NCI-H2081 treated with DMSO at 0.1 percent for 48 hours (cell line): ENCODE results near the gene TMEM229A.
"Not testable (repeated sequence)": the region's sequence is repeated elsewhere in the genome, so short reads cannot be mapped to it uniquely, and the experiment has no call there.

ENCODE experiments used
- DNase-seq: peaks from one replicate; lab custom pipeline; 2025; lab: John Stamatoyannopoulos, UW

The TMEM229A gene

DNA sequence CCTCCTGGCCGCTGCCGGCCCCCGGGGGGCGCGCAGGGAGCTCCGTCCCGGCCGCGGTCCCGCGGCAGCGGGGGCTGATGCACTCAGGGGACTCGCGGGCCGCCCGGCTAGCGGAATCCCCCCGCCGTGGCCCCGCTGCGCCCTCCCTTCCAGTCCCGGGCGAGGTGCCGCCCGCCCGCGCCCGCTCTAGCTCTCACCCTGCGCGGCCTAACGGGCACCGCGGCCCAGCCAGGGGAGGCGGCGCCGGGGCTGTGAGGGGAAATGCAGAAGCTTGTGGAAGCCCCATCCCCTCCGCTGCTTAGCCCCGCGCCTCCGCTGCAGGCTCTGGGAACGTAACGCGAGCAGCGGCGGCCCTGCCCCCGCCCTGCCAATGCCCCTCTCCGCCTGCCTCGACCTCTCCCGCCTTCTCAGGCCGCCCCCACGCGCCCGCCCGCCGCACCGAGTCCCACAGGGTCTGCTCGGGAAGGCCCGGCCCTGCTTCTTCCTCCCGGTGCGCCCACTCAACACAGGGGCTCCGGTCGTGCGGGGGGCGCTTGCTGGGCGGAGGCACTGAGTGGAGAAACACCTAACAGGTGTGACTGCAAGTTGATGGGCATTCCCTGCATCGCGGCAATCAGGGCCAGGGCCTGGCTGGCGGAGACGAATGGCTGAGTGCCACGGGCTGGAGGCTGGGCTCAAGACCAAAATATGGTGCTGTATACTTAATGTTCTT is 384 bp upstream of the TMEM229A start:
- no peak for DNase-seq

DNA sequence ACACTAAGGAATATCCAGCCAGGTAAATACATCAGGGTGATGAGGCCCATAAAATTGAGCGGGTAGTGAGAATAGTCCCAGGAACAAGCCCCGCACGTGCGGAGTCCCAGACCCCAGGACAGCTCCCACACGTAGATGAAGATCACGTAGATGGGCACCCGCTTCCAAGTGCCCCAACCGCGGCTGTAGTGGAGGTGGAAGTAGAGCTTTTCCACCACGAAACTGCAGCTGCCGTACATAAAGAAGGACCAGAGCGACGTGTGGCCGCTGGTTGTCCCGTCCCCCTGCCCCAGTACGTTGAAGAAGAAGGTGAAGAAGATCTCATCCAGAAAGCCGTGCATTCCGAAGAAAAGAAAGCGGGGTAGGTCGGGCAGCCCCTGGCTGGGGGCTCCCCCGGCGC is 948 bp downstream of the TMEM229A start:
- DNase-seq: no peak

DNA sequence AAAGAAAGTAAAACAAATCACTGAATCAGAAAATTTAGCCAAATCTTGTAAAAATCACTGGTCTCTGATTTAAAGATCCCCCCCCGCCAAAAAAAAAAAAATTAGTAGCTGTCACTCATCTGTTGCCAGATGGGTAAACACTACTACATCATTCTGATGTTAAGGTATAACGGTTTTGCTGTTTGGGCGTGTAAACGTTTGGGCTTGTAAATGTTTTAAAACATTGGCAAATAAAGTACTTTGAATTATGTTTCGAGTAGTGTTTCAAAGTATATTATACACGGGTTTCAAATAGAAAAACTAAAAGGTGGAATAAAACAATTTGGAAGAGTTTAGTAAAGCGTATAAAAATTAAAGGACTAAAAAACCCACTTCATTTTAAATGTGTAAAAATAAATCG is 1.5 kb downstream of the TMEM229A start:
- no peak for DNase-seq

DNA sequence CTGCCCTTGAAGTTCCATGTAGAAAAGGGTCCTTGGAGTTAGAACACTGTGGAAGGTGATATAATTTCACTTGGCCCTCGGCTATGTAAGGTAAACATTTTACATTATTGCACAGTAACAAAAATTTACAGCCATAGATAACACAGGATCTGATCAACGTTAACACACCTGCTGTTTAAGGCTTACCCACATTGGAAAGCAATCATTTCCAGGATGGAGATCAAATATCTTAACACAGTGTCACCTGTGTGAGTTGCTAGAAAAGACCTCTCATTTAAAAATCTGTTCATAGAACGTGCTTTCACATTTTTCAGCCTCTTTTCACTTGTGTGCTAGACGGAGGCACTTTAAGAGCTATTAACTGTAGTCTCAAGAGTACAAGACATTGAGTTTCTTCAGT is 1.9 kb downstream of the TMEM229A start:
- no peak for DNase-seq

DNA sequence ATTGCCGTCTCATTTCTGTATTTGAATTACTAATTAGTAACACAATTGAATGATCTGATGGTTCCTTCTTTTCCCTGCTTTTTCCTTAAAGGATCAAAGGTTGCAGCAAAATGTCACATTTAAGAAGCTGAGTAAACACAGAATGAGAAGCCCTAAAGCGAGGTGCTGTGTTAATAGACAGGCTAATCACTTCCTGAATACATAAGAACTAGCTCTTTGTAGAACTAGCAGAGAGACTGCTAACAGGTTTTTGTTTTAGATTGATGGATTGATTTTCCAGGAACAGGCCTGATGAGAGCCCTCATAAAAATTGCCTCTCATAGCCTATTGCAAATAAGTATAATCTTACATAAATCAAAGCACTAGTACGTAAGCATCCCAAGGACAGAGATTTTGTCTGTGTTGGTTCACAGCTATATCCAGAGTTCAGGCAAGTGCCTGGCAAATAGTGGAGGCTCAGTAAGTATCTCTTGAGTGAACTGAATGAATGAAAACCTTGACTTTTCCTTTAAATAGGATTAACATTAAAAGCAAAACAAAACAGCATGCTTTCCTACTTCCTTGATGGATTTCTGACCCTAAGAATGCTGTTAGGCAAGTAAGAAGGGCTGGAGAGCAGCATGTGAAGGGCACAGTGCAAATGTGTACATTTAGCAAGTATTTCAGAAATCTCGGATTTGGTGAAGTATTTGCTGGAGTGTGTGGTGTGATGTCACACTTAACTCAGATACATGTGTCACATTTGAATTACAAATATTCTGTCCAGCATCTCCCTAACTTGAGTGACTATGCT is 3.3 kb downstream of the TMEM229A start:
- DNase-seq: no peak

DNA sequence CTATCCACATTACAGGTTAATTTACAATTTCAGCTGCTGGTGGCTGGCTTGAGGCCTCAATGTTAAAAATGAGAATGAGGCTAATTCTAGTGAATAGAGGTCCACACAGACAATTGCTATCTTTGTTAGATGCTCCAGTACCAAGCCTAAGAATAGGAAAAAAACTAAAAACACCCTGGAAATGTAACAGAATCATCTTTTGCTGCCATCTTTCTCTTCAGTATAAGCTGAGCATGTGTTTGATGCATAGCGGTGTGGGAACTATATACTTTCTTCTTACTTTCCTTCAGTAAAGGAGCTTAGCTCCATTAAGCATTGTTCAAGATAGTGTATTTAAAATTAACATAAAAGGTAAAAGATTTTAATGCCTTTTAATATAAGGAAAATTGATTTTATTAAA is 5.6 kb downstream of the TMEM229A start:
- no peak for DNase-seq

DNA sequence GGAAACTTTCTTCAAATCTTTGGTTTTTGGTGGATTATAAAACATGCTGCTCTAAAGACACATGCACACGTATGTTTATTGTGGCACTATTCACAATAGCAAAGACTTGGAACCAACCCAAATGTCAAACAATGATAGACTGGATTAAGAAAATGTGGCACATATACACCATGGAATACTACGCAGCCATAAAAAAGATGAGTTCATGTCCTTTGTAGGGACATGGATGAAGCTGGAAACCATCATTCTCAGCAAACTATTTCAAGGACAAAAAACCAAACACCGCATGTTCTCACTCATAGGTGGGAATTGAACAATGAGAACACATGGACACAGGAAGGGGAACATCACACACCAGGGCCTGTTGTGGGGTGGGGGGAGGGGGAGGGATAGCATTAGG is 8.5 kb downstream of the TMEM229A start:
- not testable (repeated sequence) for DNase-seq

DNA sequence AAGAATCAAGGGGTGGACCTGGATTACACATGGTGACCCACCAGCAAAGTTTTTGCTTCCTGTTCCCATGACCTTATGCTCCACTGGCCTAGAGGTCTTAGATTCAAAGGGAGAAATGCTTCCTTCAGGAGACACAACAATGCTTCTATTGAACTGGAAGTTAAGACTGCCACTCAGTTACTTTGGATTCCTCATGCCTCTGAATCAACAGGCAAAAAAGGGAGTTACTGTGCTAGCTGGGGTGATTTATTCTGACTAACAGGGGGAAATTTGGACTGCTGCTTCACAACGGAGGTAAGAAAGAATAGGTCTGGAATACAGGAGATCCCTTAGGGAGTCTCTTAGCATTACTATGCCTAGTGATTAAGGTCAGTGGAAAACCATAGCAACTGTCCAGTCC is 10.3 kb downstream of the TMEM229A start:
- no peak for DNase-seq

DNA sequence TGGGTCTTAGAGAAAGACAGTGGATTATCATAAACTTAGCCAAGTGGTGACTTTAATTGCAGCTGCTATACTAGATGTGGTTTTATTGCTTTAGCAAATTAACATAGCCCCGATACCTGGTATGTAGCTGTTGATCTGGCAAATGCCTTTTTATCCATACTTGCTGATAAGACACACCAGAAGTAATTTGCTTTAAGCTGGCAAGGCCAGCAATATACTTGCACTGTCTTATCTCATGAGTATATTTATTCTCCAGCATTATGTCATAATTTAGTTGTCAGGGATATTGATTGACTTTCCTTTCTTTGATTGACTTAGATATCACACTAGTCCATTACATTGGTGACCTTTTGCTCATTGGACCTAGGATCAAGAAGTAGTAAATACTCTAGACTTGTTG is 12.8 kb downstream of the TMEM229A start:
- DNase-seq: no peak

DNA sequence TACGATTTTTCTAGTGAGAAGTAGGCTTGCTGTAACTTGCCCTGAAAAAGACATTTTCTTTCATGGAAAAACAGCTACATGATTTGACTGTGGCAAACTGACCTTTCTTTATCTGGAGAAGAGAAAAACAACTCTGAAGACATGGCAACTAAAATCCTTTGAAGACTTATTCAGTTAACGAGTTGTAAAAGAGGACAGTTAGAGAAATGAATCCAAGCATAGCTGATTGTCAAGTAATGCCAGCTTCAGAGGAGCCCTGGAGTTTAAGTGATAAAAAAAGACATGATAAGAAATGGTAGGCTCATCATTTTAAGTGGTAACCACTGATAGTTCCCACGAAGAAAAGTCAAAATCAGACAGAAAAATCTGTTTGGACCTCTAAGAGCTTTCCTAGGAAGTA is 19.6 kb downstream of the TMEM229A start:
- no peak for DNase-seq

DNA sequence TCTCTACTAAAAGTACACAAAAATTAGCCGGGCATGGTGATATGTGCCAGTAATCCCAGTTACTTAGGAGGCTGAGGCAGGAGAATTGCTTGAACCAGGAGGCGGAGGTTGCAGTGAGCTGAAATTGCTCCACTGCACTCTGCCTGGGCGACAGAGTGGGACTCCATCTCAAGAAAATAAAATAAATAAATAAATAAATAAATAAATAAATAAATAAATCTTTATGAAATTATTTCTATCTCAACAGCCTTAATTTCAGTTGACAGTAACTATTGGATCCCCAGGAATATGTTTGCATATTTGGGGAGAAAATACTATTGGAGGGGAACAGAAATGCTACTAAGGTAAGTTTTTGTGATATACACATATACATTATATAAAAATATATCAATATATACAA is 20.0 kb downstream of the TMEM229A start:
- DNase-seq: no peak

DNA sequence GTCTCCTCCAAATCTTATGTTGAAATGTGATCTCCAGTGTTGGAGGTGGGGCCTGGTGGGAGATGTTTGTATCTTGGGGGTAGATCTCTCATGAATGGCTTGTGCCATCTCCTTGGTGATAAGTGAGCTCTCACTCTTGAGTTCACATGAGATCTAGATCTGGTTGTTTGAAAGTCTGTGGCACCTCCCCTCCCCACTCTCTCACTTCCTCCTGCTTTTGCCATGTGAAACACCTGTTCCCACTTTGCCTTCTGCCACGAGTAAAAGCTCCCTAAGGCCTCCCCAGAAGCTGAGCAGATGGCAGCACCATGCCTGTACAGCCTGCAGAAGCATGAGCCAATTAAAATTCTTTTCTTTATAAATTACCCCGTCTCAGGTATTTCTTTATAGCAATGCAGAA is 23.5 kb downstream of the TMEM229A start:
- DNase-seq: no peak

DNA sequence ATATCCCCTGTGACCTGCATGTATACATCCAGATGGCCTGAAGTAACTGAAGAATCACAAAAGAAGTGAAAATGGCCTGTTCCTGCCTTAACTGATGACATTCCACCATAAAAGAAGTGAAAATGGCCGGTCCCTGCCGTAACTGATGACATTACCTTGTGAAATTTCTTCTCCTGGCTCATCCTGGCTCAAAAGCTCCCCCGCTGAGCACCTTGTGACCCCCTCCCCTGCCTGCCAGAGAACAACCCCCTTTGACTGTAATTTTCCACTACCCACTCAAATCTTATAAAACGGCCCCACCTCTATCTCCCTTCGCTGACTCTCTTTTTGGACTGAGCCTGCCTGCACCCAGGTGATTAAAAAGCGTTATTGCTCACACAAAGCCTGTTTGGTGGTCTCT is 24.6 kb downstream of the TMEM229A start:
- not testable (repeated sequence) for DNase-seq

DNA sequence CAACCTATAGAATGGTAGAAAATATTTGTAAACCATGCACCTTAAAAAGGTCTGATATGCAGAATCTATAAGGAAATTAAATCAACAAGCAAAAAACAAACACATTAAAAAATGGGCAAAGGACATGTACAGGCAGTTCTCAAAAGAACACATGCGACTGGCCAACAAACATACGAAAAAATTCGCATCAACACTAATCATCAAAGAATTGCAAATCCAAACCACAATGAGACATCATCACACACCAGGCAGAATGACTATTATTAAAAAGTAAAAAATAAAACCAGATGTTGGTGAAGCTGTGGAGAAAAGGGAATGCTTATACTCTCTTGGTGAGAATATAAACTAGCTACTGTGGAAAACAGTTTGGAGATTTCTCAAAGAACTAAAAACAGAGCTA is 33.2 kb downstream of the TMEM229A start:
- no peak for DNase-seq

DNA sequence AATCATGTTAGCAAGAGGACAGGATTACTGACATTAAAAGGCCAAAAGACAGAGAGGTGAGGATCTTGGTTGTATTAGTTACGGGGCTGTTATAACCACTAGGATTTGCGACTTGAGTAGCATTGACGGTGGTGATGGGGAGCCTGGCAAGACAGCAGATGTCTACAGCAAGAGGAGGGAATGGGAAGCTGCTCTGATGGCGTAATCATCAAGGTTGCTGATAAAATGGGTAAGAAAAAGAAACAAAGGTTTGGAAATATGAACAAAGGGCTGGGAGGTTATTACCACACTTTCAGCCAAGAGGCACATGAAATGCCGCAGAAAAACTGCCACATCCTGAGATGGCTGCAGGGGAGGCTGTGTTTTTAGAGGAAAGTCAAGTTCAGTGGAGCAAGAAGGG is 33.9 kb downstream of the TMEM229A start:
- no peak for DNase-seq

DNA sequence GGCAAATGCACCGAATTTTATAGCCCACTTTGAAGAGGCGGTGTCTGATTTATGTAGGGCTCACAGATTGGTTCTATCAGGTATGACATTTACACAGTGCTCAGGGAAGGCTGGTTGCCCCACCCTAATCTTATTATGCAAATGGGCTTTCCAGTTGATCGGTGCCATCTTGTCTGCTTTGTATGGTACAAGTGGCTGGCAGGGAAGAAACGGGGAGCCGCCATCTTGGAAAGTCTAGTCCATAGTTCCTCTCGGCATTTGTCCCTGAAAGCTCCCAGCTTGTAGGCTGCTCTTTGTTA is 36.6 kb downstream of the TMEM229A start:
- DNase-seq: no peak

DNA sequence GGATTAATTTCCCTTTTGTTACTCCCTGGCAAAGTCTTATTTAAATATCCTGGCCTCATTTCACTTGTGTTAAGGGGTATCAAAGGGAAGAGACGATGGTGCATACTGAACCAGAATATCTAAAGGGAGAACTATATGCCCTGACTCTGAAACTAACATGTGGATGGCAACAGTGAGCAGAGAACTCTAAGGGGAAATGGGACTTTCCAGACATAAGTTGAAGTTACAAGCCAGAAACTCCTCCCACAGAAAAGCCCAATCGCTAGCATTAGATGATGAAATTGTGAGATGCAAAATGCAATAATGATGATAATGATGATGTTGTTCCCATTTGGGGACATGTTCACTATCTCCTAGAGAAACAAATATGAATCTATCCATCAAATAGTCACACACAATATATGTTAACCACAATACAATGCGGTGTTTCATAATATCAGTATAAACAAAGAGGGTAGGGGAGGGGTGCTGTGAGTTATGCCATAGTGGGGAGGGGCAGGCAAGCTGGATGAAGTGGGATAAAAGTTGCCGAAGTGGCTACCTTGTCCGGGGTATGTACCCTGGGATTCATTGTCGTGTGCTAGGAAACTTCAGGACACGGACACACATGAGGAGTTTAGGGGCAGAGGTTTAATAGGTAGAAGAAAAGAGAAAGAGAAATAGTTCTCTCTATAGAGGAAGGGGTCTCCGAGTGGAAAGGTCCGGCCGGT is 37.1 kb downstream of the TMEM229A start:
- DNase-seq: no peak

DNA sequence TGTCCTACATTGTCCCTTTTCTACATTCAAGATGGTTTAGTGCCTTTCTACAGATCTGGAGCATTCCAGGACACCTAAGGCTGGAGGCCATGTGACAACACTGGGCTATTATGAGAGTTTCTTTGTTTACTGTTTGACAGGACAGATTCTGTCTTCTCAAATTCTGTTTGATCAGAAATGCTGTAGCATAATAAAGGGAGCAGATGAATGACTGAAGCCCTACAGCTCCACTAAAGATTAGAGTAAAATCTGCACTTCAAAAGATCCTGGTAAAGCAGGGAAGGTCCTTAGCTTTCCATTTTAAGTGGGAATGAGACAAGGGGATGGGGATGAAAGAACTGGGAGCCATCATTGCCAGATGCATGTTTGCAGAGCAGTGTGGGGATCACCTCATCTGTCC is 38.4 kb downstream of the TMEM229A start:
- no peak for DNase-seq

DNA sequence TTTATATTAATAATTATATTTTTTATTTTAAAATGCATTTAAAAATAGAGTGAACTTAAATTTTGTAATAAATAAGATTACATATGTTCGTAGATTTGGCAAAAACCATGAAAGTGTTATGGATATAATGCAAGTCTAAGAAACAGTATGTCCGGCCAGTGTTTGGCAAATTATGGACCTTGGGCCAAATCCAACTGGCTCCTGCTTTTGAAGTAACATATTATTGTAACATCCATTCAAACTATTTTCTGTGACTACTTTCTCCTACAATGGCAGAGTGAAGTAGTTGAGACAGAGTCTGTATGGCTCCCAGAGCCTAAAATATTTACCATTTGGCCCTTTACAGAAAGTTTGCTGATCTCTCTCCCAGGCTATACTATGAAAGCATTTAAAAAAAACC is 38.9 kb downstream of the TMEM229A start:
- no peak for DNase-seq

DNA sequence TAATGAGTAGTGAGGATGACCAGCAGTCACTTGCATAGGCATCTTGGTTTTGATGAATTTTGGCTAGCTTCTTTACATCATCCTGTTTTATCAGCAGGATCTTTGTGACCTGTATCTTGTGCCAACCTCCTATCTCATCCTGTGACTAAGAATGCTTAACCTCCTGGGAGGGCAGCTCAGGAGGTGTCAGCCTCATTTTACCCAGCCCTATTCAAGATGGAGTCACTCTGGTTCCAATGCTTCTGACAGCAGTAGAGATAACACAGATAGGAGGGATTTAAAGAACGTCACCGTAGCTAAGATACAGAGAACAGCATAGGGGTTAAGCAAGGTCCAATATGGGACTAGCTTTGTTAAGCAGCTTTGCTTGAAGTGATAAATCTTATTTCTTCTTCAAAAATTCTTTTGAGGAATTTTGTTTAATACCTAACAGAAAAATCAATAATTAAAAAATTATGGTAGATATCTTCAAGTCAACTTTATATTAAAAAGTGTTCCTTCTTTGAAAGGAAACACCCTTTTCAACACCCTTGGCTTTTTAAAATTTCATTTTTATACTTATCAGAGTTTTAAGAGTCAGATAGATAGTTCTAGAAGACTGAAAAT is 39.9 kb downstream of the TMEM229A start:
- no peak for DNase-seq

DNA sequence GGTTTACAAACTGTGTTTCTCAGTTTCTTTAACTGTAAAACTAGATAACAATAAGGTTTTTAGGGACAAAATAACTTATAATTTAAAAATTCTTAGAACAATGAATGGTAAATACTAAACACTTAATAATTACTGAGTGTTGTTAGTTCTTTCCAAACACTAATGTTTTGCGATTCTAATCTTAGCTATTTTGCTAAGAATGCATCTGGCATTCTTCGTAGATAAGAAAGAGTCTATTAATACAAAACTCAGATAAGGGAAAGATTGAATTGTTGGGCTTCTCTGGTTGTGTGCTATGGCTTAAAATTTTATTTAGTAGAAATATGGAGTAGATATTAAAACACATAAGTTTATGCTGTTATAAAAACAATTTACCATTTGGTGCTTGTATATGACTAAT is 45.4 kb downstream of the TMEM229A start:
- no peak for DNase-seq
